ENCODE results near the gene RPGRIP1L.
"Not testable (repeated sequence)": the region's sequence is repeated elsewhere in the genome, so short reads cannot be mapped to it uniquely, and the experiment has no call there.

GRCh38 chr16:53685334-53685733 is 18.3 kb downstream of the RPGRIP1L start:
- TF ChIP-seq, protein P1, sequence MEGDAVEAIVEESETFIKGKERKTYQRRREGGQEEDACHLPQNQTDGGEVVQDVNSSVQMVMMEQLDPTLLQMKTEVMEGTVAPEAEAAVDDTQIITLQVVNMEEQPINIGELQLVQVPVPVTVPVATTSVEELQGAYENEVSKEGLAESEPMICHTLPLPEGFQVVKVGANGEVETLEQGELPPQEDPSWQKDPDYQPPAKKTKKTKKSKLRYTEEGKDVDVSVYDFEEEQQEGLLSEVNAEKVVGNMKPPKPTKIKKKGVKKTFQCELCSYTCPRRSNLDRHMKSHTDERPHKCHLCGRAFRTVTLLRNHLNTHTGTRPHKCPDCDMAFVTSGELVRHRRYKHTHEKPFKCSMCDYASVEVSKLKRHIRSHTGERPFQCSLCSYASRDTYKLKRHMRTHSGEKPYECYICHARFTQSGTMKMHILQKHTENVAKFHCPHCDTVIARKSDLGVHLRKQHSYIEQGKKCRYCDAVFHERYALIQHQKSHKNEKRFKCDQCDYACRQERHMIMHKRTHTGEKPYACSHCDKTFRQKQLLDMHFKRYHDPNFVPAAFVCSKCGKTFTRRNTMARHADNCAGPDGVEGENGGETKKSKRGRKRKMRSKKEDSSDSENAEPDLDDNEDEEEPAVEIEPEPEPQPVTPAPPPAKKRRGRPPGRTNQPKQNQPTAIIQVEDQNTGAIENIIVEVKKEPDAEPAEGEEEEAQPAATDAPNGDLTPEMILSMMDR (IDR thresholded peaks at IDR 0.05): not testable (repeated sequence)
- not testable (repeated sequence) for TF ChIP-seq REST (IDR thresholded peaks at IDR 0.05; ENCODE audit: insufficient read depth in 1 of 2, low read depth in 2 of 2, low read length in 1 of 2); SIN3A (IDR thresholded peaks at IDR 0.05; ENCODE audit: borderline replicate concordance, insufficient read depth, low read depth, low read length); TCF7L2 (IDR thresholded peaks at IDR 0.05; ENCODE audit: low read depth, low read length); POLR2AphosphoS5 (IDR thresholded peaks at IDR 0.05; ENCODE audit: low read depth, low read length)
